H9 (cell line): ENCODE results near the gene EEIG2. TPM values are rescaled to one million over a fixed set of nuclear protein-coding genes. Genes with fewer than 3 reads are reported as not detected.
"Not testable (repeated sequence)": the region's sequence is repeated elsewhere in the genome, so short reads cannot be mapped to it uniquely, and the experiment has no call there.

ENCODE experiments used
- DNase-seq: peaks from one replicate; pipeline ENCODE4 v3.0.0-alpha.2; 2017
- H2AFZ ChIP-seq: one replicate; pipeline ENCODE4 v1.6.1; 2013; ENCODE audit warnings: mild to moderate bottlenecking, low read length, control low read depth, moderate library complexity
- H2AK5ac ChIP-seq: 2 replicates; pipeline ENCODE4 v1.6.1; 2013; ENCODE audit warnings: low read length, control low read depth, mixed read lengths; ENCODE audit not compliant: insufficient read length
- H2BK120ac ChIP-seq: one replicate; pipeline ENCODE4 v1.6.1; 2013; ENCODE audit warnings: low read depth, mild to moderate bottlenecking, low read length, control low read depth, inconsistent platforms; ENCODE audit not compliant: poor library complexity, severe bottlenecking
- H2BK12ac ChIP-seq: 2 replicates; pipeline ENCODE4 v1.6.1; 2013; ENCODE audit warnings: low read length, control low read depth, mixed read lengths, low read depth; ENCODE audit not compliant: insufficient read length
- H2BK15ac ChIP-seq: 2 replicates; pipeline ENCODE4 v1.6.1; 2013; ENCODE audit warnings: low read depth, low read length, control low read depth
- H2BK20ac ChIP-seq: one replicate; pipeline ENCODE4 v1.6.1; 2013; ENCODE audit warnings: low read depth, mild to moderate bottlenecking, low read length, control low read depth, inconsistent platforms; ENCODE audit not compliant: poor library complexity, severe bottlenecking
- H2BK5ac ChIP-seq: 2 replicates; pipeline ENCODE4 v1.6.1; 2013; ENCODE audit warnings: low read length, control low read depth, mixed read lengths; ENCODE audit not compliant: insufficient read length
- H3K14ac ChIP-seq: 2 replicates; pipeline ENCODE4 v1.6.1; 2013; ENCODE audit warnings: low read length, control low read depth; ENCODE audit not compliant: insufficient read depth
- H3K18ac ChIP-seq: 2 replicates; pipeline ENCODE4 v1.6.1; 2013; ENCODE audit warnings: low read depth, mild to moderate bottlenecking, mixed read lengths, low read length, control low read depth; ENCODE audit not compliant: insufficient read length
- H3K23ac ChIP-seq: 2 replicates; pipeline ENCODE4 v1.6.1; 2013; ENCODE audit warnings: low read length, control low read depth, mixed read lengths, low read depth; ENCODE audit not compliant: insufficient read length
- H3K23me2 ChIP-seq: 2 replicates; pipeline ENCODE4 v1.6.1; 2013; ENCODE audit warnings: low read depth, mild to moderate bottlenecking, mixed read lengths, low read length, control low read depth; ENCODE audit not compliant: insufficient read length, poor library complexity, severe bottlenecking
- H3K27ac ChIP-seq: 2 replicates; pipeline ENCODE4 v1.5.1; 2013; ENCODE audit warnings: low read length, control low read depth, mixed read lengths, low read depth; ENCODE audit not compliant: insufficient read length
- H3K27me3 ChIP-seq: 2 replicates; pipeline ENCODE4 v1.6.1; 2013; ENCODE audit warnings: low read length, control low read depth, inconsistent platforms; ENCODE audit not compliant: insufficient read depth
- H3K4ac ChIP-seq: 2 replicates; pipeline ENCODE4 v1.6.1; 2013; ENCODE audit warnings: low read depth, mild to moderate bottlenecking, control low read depth, inconsistent platforms, low read length, moderate library complexity
- H3K4me1 ChIP-seq: 2 replicates; pipeline ENCODE4 v1.6.1; 2013; ENCODE audit warnings: low read length, control low read depth, inconsistent platforms; ENCODE audit not compliant: insufficient read depth
- H3K4me2 ChIP-seq: 2 replicates; pipeline ENCODE4 v1.6.1; 2013; ENCODE audit warnings: low read length, control low read depth, mixed read lengths; ENCODE audit not compliant: insufficient read length, insufficient read depth
- H3K56ac ChIP-seq: 2 replicates; pipeline ENCODE4 v1.6.1; 2013; ENCODE audit warnings: low read depth, mild to moderate bottlenecking, mixed read lengths, low read length, control low read depth; ENCODE audit not compliant: insufficient read length
- H3K79me1 ChIP-seq: 2 replicates; pipeline ENCODE4 v1.6.1; 2013; ENCODE audit warnings: low read depth, mild to moderate bottlenecking, moderate library complexity, low read length, control low read depth, inconsistent platforms; ENCODE audit not compliant: insufficient read depth, poor library complexity, severe bottlenecking
- H3K79me2 ChIP-seq: 2 replicates; pipeline ENCODE4 v1.6.1; 2013; ENCODE audit warnings: low read length, control low read depth, inconsistent platforms; ENCODE audit not compliant: insufficient read depth
- H3K9ac ChIP-seq: 2 replicates; pipeline ENCODE4 v1.6.1; 2013; ENCODE audit warnings: low read length, control low read depth, mixed read lengths; ENCODE audit not compliant: insufficient read length; ENCODE audit errors: extremely low read depth
- H3K9me3 ChIP-seq: one replicate; pipeline ENCODE4 v1.6.1; 2013; ENCODE audit warnings: low read depth, low read length, inconsistent platforms; ENCODE audit not compliant: control insufficient read depth
- H3T11ph ChIP-seq: one replicate; pipeline ENCODE4 v1.6.1; 2013; ENCODE audit warnings: mild to moderate bottlenecking, low read length, control low read depth, inconsistent platforms
- H4K20me1 ChIP-seq: one replicate; pipeline ENCODE4 v1.6.1; 2013; ENCODE audit not compliant: control insufficient read depth, insufficient read length, insufficient read depth
- H4K5ac ChIP-seq: 2 replicates; pipeline ENCODE4 v1.6.1; 2013; ENCODE audit warnings: low read depth, mild to moderate bottlenecking, mixed read lengths, low read length, control low read depth; ENCODE audit not compliant: insufficient read length
- H4K8ac ChIP-seq: replicated peaks from 2 replicates; pipeline ENCODE4 v1.6.1; 2013; ENCODE audit warnings: low read length, control low read depth, mixed read lengths, low read depth; ENCODE audit not compliant: insufficient read length
- H4K91ac ChIP-seq: 2 replicates; pipeline ENCODE4 v1.6.1; 2013; ENCODE audit warnings: low read depth, mild to moderate bottlenecking, moderate library complexity, mixed read lengths, low read length, control low read depth; ENCODE audit not compliant: insufficient read length
- H3K27ac Mint-ChIP-seq, 3 experiments: 2 replicates in 2 of 3; 3 replicates in 1 of 3; pipeline ENCODE4 v1.8.0; 2020 to 2021; ENCODE audit warnings: mixed read lengths in 3 of 3, mild to moderate bottlenecking in 1 of 3, moderate library complexity in 1 of 3
- H3K27me3 Mint-ChIP-seq: 2 replicates; pipeline ENCODE4 v1.8.0; 2021; ENCODE audit warnings: low read depth, mild to moderate bottlenecking, moderate library complexity, mixed read lengths
- H3K36me3 Mint-ChIP-seq, 3 experiments: 2 replicates in 2 of 3; 3 replicates in 1 of 3; pipeline ENCODE4 v1.8.0; 2020 to 2021; ENCODE audit warnings: low read depth in 3 of 3, mixed read lengths in 3 of 3; ENCODE audit not compliant: insufficient read depth in 1 of 3
- H3K4me1 Mint-ChIP-seq, 2 experiments: 2 replicates each; pipeline ENCODE4 v1.8.0; 2020; ENCODE audit warnings: mixed read lengths in 2 of 2
- H3K4me3 Mint-ChIP-seq, 2 experiments: 2 replicates in 1 of 2; 3 replicates in 1 of 2; pipeline ENCODE4 v1.8.0; 2020 to 2021; ENCODE audit warnings: mild to moderate bottlenecking in 2 of 2, mixed read lengths in 2 of 2, moderate library complexity in 1 of 2
- H3K9me3 Mint-ChIP-seq, 2 experiments: 2 replicates in 1 of 2; 3 replicates in 1 of 2; pipeline ENCODE4 v1.8.0; 2020; ENCODE audit warnings: mild to moderate bottlenecking in 2 of 2, mixed read lengths in 2 of 2, moderate library complexity in 1 of 2
- CTCF ChIP-seq: fragments of 200-600 bp; sonication (generic); conservative IDR thresholded peaks from 3 replicates; pipeline ENCODE4 v1.8.0; 2021; ENCODE audit warnings: antibody characterized with exemption, mild to moderate bottlenecking
- WGBS: extraction: QIAGEN DNeasy Blood & Tissue Kit; methylation state at CpG from one replicate; pipeline ENCODE4 v1.1.7; 2013; ENCODE audit warnings: missing lambda C conversion rate, low lambda C conversion rate, mixed read lengths; ENCODE audit not compliant: insufficient read length; ENCODE audit errors: extremely low coverage; 5-methylcytosine and 5-hydroxymethylcytosine counted together
- total RNA-seq: library from RNA; stranded (reverse); gene quantifications from 2 replicates; pipeline ENCODE4 v1.2.1, GENCODE V29; 2021

The EEIG2 gene
- total RNA-seq, 1 experiment from 2014 or later, result 17.0 TPM

GRCh38 chr1:108541861-108542260, 18.0 kb upstream of the EEIG2 start:
- Histone ChIP-seq H4K8ac (no peak overlapping the region), H3K4me1 (no peaks in the 10 kb centered on the region; the same call in 1 of the 2 replicates), H2AK5ac (no peak overlapping the region), H3K18ac (no peak overlapping the region), H2BK15ac (no peak overlapping the region), H4K91ac (no peak overlapping the region), H2BK120ac (no peak overlapping the region), H3K9me3 (no peaks in the 10 kb centered on the region), H3K79me2 (no peaks in the 10 kb centered on the region), H3K4me2 (no peak overlapping the region), H3K27me3 (no peaks in the 10 kb centered on the region), H2BK20ac (no peak overlapping the region), H2AFZ (no peak overlapping the region), H3K9ac (no peak overlapping the region), H2BK12ac (no peak overlapping the region), H4K20me1 (no peaks in the 10 kb centered on the region), H3K56ac (no peak overlapping the region), H3K27ac (no peak overlapping the region), H3K23me2 (no peaks in the 10 kb centered on the region), H3K79me1 (no peaks in the 10 kb centered on the region), H3K4ac (no peak overlapping the region), H4K5ac (no peak overlapping the region), H3K14ac (no peak overlapping the region), H2BK5ac (no peak overlapping the region), H3T11ph (no peak overlapping the region), H3K23ac (no peak overlapping the region)
- WGBS, result no CpG with 5 or more reads among the region's 2 CpGs
- Mint-ChIP-seq H3K4me3 (no peak overlapping the region), H3K27me3 (no peaks in the 10 kb centered on the region; the same call in 1 of the 2 replicates), H3K4me1 (peaks cover 38 to 53% of the 10 kb centered on the region in 2 experiments), H3K27ac (no peak overlapping the region), H3K36me3 (peaks cover 0 to 4% (median 4%) of the 10 kb centered on the region in 3 experiments; a peak in 4 of 7 replicates), H3K9me3 (peaks cover 10 to 14% of the 10 kb centered on the region in 2 experiments; a peak in 4 of 5 replicates)
- no peak for TF ChIP-seq CTCF
- DNase-seq, result no peak

GRCh38 chr1:108547493-108547892, 12.4 kb upstream of the EEIG2 start:
- not testable (repeated sequence) for H3K9me3 Mint-ChIP-seq, H3T11ph ChIP-seq, H3K27ac Mint-ChIP-seq, H4K20me1 ChIP-seq, H3K23me2 ChIP-seq, H2AK5ac ChIP-seq, H3K36me3 Mint-ChIP-seq, H3K27ac ChIP-seq, H3K4me1 ChIP-seq, DNase-seq, H3K4me2 ChIP-seq, H3K56ac ChIP-seq, H4K8ac ChIP-seq, H3K9ac ChIP-seq, H3K27me3 ChIP-seq, H3K9me3 ChIP-seq, H4K91ac ChIP-seq, H2BK5ac ChIP-seq, H3K4ac ChIP-seq, H4K5ac ChIP-seq, H3K79me1 ChIP-seq, H2BK120ac ChIP-seq, H2BK12ac ChIP-seq, H3K27me3 Mint-ChIP-seq, H3K23ac ChIP-seq, H3K4me3 Mint-ChIP-seq, H2BK15ac ChIP-seq, H3K18ac ChIP-seq, H3K14ac ChIP-seq, H3K79me2 ChIP-seq, H2AFZ ChIP-seq, H2BK20ac ChIP-seq
- no CpG with 5 or more reads among the region's 4 CpGs for WGBS
- H3K4me1 Mint-ChIP-seq, result peaks cover 17 to 23% of the 10 kb centered on the region in 2 experiments
